Left ventricle myocardium inferior (tissue), 1 donor: Measurements from ENCODE around the gene ZNF581. TPM values are rescaled to one million over a fixed set of nuclear protein-coding genes. Genes with fewer than 3 reads are reported as not detected.

ENCODE experiments used
- DNase-seq: peaks from one replicate; pipeline ENCODE4 v3.0.0-alpha.2; 2020
- H3K27ac ChIP-seq: fragments of 200-600 bp; replicated peaks from 2 replicates; pipeline ENCODE4 v1.8.0; 2021
- H3K27me3 ChIP-seq: fragments of 200-600 bp; 2 replicates; pipeline ENCODE4 v1.8.0; 2021; ENCODE audit warnings: low read depth
- H3K36me3 ChIP-seq: fragments of 200-600 bp; 2 replicates; pipeline ENCODE4 v1.8.0; 2021
- H3K4me1 ChIP-seq: fragments of 200-600 bp; 2 replicates; pipeline ENCODE4 v1.8.0; 2021
- H3K4me3 ChIP-seq: fragments of 200-600 bp; 2 replicates; pipeline ENCODE4 v1.8.0; 2021; ENCODE audit warnings: mild to moderate bottlenecking, moderate library complexity
- H3K9me3 ChIP-seq: fragments of 200-600 bp; replicated peaks from 2 replicates; pipeline ENCODE4 v1.8.0; 2021
- CTCF ChIP-seq: fragments of 200-600 bp; IDR thresholded peaks from 2 replicates; pipeline ENCODE4 v1.8.0; 2021; ENCODE audit warnings: antibody characterized with exemption, mild to moderate bottlenecking, borderline replicate concordance
- intact Hi-C: fragments of 100-400 bp; cut with micrococcal nuclease; formaldehyde crosslinking; loops from one replicate; pipeline ENCODE4 v1.11.0; 2022
- total RNA-seq: library from RNA; stranded (reverse); fragmentation: NEBNext Ultra II Directional; extraction: Animal tissue kit (Norgen Biotek cat#: 25700); gene quantifications from one replicate; pipeline ENCODE4 v1.2.1, GENCODE V29; 2021
- donor health status: DM: no; HTN: yes; CAD: no; lungs with severe emphysema.

ZNF581 gene
- total RNA-seq, 1 donor from 2014 or later = 7.1 TPM

- Histone ChIP-seq H3K36me3 (peaks cover 59% of the 10 kb centered on the region), H3K27ac (peak overlapping the region; percentile 97)
- DNase-seq = peak; percentile 45
These were observed 34.7 kb downstream of the ZNF581 start for GRCh38 chr19:55678121-55678671.

GRCh38 chr19:55679343-55680257 lies 36.2 kb downstream of the ZNF581 start:
- Histone ChIP-seq H3K4me3 (no peak overlapping the region), H3K36me3 (peaks cover 70% of the 10 kb centered on the region), H3K4me1 (peaks cover 77% of the 10 kb centered on the region), H3K27me3 (no peaks in the 10 kb centered on the region), H3K9me3 (no peaks in the 10 kb centered on the region), H3K27ac (no peak overlapping the region)
- TF ChIP-seq CTCF = no peak
- intact Hi-C loops = no loop called here
- DNase-seq = no peak

More at GRCh38 chr19:55678121-55678671, 34.7 kb downstream of the ZNF581 start:
- no peak for TF ChIP-seq CTCF
- Histone ChIP-seq H3K4me1 (peaks cover 78% of the 10 kb centered on the region), H3K4me3 (peak overlapping the region; percentile 93), H3K9me3 (no peaks in the 10 kb centered on the region), H3K27me3 (no peaks in the 10 kb centered on the region)
- intact Hi-C loops = no loop called here

GRCh38 chr19:55680339-55681130 lies 37.1 kb downstream of the ZNF581 start:
- no peak for TF ChIP-seq CTCF
- Histone ChIP-seq H3K9me3 (no peaks in the 10 kb centered on the region), H3K4me3 (no peak overlapping the region), H3K4me1 (peaks cover 72% of the 10 kb centered on the region), H3K27ac (no peak overlapping the region), H3K27me3 (no peaks in the 10 kb centered on the region), H3K36me3 (peaks cover 79% of the 10 kb centered on the region)
- DNase-seq = no peak
- intact Hi-C loops = no loop called here

- Histone ChIP-seq H3K9me3 (no peaks in the 10 kb centered on the region), H3K4me1 (peaks cover 72% of the 10 kb centered on the region), H3K36me3 (peaks cover 88% of the 10 kb centered on the region), H3K27ac (no peak overlapping the region), H3K27me3 (no peaks in the 10 kb centered on the region), H3K4me3 (no peak overlapping the region)
- DNase-seq = no peak
- intact Hi-C loops = no loop called here
- TF ChIP-seq CTCF = no peak
These were observed 38.0 kb downstream of the ZNF581 start for GRCh38 chr19:55681131-55682092.
